GM21515 (cell line): ENCODE measurements around the gene ATP2B1.
"Not testable (repeated sequence)": the region's sequence is repeated elsewhere in the genome, so short reads cannot be mapped to it uniquely, and the experiment has no call there.

Experiments
- ATAC-seq: cut with Tn5 transposase; IDR thresholded peaks from one replicate; pipeline ENCODE4 v1.9.1; 2021; ENCODE audit not compliant: unreplicated experiment

The ATP2B1 gene

DNA sequence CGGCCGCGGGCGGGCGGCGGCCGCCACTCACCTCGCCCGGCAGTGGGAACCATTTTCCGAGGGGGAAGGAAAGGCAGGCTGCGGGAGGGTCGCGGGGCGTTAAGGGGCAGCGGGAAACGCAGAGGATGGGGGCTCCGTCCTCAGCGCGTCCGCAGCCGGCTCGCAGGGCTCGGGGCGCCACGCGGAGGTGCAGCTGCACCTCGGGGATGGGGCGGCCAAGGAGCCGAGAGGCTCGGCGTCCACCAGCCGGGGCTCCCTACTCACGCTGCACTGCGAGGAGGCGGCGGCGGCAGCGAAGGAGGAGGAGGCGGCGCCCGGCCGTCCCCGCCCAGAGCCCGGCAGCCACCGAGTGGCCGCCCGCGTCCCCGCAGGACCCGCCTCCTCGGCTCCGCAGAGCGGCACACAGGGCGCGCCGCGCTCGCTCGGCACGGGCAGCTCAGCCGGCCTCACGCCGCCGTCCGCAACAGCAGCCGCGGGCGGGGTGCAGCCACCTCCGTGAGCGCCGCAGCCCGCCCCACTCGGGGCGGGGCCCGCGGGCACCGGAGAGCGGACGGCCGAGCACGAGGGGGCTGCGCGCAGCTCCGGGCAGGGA is at the start of gene ATP2B1:
ATP2B1 (minus strand) TSS at position 274 of the 592 bp plus-strand sequence. CDS start 52,952 bp downstream, outside the sequence.
- peak; percentile 57 for ATAC-seq

DNA sequence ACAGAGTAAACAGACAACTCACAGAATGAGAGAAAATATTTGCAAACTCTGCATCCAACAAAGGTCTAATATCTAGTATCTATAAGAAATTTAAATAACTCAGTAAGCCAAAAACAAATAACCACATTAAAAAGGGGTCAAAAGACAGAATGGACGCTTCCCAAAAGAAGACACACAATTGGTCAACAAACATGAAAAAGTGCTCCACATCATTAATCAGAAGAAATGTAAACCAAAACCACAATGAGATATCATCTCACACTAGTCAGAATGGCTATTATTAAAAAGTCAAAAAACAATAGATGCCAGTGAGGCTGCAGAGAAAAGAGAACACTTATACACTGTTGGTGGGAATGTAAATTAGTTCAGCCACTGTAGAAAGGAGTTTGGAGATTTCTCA is 49.3 kb upstream of the ATP2B1 start:
- ATAC-seq, result not testable (repeated sequence)

DNA sequence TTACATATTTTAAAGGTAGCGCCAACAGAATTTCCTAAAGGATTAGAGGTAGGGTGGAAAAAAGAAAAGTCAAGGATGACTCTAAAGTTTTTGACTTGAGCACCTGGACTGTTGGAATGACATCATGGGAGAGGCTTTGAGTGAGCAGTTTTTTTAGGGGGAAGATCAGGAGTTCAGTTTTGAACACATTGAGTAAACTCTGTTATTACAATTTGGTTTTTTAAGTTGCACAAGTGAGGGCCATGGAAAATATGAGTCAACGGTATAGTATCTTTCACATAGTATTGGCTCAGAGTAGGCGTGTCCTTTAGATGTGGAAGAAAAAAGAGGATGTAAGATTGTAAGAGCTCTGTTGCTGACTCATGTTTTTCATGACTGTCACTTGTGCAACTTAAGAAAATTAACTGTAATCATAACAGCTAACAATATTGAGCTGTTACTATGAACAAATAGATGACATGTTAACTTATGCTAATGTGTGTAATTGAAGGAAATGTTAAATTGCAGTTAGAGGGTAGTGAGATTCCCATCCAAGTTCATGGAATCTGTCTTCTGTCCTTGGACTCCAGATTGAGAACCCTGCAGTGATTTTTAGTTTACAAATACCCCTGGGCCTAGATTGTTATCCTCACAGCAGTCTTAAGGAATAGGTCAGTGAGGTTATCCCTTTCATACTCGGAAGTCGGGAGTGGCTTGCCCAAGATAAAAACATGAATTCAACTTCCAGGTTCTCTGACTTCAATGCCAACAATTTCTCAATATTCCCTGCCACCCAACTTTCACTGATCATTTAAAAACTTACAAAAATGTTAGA is 48.2 kb upstream of the ATP2B1 start:
- peak; percentile 94 for ATAC-seq

DNA sequence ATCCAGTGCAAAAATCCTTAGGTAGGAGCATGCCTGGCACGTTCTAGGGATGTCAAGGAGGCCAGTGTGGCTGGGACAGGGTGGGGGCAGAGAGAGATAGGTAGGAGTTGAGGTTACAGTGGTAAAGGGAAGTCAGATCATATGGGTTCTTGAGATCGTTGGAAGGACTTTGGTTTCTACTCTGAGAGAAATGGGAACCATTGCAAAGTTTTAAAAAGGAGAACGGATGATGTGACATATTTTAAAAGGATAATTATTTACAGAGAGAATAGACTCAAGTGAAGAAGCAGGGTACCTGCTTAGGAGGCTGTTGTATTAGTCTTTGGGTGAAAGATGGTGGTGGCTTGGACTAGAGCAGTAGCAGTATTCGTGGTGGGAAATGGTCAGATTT is 47.6 kb upstream of the ATP2B1 start:
- ATAC-seq, result peak; percentile 20

DNA sequence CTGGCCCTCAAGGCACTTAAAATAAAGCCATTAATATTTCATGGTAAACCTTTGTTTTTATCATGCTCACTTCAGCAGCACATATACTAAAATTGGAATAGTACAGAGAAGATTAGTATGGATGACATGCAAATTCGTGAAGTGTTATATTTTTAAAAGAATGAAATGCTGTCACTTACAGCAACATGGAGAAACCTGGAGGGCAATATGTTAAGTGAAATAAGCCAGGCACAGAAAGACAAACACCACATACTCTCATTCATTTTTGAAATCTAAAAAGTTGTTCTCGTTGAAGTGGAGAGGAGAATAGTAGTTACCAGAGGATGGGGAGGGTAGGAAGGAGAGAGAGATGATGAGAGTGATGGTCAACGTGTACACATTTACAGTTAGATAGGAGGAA is 45.4 kb upstream of the ATP2B1 start:
- no peak for ATAC-seq

DNA sequence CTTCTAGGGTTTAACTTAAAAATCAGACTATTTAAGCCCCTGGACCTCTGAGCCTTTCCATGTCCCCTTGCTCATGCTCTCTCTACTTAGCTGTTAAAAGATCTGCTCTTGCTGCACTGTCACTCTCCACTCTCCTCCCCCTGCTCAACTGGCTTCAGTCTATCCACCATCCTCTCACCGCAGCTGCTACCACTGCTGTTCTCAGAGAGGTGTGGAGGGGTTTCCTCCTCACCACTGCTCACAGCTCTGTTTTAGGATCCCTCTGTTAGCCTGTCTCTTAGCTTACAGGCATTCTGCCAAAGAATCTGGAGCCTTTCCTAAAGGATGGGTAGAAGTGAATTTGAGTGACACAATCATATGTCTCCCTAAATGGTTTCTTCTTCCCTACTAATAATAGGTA is 43.7 kb upstream of the ATP2B1 start:
- ATAC-seq, result no peak

DNA sequence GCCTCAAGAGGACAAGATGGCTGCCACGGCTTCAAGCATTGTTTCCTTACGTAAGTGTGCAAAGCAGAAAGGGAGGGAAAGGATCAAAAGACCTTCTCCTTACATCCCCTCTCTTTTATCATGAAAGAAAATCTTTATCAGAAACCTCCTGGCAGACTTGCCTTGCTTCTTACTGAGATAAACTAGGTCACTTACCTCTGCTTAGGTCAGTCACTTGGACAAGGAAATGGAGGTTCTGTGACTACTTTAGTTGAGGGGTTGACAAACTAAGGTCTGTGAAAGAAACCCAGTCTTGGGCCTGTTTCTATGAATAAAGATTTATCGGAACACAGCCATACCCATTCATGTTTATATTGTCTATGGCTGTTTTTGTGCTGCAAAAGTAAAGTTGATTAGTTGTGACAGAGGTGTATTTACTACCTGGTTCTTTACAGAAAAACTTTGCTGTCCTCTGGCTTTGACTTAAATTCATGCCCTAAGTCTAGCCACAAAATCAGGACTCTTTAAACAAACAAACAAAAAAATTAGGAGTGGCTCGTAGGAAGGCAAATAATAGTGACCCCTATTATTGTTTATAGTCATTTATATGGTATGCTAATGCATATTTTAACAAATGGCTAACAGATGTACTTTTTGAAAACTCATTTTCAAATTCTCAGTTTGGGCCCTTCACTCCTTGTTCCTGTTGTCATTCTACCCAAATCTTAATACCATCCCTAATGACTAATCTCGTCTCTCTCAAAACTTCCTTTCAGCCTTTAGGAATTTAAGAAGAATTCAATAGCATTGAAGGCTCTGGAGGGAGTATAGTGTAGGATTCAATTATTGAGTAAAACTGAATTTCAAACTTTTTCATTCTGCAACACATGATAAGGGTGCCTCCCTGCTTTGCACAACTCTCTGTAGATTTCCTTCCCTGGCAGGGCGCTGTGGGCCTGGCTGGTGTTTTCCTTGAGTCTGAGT is 42.0 kb upstream of the ATP2B1 start:
- ATAC-seq, result no peak

DNA sequence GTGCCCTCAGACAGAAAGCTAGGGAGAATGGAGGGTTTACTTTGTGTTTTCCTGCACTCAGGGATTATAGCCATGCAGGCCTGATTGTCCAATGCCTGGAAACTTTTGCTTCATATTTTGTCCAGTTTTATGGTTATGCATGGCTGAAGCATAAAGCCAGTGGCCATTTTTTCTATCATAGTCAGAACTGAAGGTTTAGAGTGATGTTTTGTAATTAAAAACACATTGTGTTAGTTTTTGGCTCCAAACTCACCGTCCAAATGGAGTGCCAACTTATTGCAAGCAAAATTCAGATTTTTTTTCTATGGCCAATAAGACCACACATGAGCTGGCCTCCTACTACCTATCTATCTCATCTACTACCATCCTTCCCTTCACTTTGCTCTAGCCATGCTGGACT is 40.2 kb upstream of the ATP2B1 start:
- ATAC-seq, result no peak

DNA sequence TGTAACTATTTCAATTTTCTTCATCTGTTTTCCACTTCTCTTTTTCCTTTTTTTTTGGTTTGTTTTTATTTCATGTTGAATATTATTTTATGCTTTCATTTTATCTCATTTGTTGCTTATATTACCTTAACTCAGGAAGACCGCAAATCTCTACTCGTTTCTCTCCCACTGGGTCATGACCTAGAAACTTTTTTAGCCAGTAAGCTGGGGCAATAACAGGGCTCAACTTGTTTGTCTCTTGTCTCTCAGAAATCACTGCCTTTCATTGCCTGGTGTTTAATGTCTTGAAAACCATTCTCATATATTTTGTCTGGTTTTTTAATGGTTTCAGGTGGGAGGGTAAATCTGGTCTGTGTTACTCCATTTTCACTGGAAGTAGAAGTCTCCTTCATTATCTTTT is 36.6 kb upstream of the ATP2B1 start:
- no peak for ATAC-seq

DNA sequence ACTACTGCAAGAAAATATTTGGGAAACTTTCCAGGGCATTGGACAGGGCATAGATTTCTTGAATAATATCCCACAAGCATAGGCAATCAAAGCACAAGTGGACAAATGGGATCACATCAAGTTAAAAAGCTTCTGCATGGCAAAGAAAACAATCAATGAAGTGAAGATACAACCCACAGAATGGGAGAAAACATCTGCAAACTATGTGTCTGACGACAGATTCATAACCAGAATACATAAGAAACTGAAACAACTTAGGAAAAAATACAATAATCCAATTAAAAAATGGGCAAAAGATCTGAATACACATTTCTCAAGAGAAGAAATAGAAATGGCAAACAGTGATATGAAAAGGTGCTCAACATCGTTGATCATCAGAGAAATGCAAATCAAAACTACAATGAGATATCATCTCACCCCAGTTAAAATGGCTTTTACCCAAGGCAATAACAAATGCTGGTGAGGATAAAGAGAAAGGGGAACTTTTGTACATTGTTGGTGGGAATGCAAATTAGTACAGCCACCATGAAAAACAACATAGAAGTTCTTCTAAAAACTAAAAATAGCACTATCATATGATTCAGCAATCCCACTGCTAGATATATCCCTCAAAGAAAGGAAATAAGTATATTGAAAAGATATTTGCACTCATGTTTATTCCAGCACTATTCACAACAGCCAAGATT is 33.8 kb upstream of the ATP2B1 start:
- ATAC-seq, result no peak

DNA sequence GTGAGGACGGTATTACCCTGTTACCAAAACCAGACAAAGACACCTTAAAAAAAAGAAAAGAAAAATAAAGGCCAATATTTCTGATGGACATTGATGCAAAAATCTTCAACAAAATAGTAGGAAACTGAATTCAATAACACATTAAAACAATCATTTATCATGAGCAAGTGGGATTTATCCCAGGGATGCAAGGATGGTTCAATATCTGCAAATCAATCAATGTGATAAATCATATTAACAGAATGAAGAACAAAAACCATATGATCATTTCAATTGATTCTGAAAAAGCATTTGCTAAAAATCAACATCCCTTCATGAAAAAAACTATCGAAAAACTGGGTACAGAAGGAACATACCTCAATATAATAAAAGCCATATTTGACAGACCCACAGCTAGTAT is 32.3 kb upstream of the ATP2B1 start:
- no peak for ATAC-seq

DNA sequence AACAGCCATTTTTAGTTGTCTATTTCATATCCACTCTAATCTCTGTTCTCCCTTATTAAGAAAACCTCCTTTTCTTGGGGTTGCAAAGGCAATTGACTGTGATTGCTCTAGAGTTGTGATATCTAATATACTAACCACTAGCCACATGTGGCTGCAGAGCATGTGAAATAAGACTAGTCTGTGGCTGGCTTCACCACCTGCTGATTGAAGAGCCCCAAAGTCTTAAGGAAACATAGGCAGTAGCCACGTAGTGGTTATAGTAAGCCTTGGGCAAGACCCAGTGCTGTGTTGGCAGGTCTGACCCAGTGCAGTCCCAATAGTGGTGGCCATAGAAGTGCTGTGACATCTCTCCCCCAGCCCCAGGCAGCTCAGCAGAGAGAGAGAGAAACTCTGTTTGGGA is 28.4 kb upstream of the ATP2B1 start:
- no peak for ATAC-seq

DNA sequence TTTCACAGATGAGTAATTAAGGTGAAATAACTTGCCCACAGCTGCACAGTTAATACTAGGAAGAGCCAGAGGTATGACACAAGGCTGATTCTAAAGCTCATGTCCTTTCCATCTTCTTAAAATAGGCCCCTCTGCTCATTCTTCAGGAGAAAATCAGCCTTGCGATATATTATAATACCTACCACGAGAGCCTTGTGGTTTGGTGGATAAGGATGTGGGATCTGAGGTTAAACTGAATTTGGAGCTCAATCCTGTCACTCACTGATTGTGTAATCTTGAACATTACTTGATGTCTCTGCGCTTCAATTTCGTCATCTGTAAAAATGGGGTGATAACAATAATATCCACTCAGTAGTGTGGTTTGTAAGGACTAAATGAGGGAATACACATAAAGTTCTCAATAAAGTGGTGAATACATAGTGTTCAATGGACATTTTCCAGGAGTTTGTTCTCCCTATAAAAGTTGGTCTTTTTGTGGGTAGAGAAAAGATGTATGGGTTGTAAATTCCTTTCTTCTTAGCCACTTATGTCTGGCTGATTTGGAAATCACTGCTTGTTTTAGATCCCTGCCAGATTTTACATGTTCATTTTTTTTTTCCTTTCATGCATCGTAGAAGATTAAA is 25.1 kb upstream of the ATP2B1 start:
- no peak for ATAC-seq

DNA sequence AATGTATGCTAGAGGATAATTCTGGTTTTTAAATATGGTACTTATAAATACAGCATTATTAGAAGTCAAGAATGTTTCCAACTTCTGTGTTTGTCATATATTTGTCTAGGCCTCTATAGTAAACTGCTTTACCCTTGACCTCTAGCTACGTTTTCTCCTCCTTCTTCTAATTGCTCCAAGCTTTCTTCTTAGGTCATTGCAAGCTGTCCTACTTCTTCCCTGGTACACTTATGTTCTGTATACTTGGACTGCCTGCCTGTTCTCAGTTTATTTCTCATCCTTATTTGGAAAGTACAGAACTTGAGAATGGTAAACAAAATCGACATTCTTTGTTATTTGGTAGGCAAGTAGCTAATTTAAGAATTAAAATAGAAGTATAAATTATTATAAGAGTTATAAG is 23.9 kb upstream of the ATP2B1 start:
- ATAC-seq, result no peak

DNA sequence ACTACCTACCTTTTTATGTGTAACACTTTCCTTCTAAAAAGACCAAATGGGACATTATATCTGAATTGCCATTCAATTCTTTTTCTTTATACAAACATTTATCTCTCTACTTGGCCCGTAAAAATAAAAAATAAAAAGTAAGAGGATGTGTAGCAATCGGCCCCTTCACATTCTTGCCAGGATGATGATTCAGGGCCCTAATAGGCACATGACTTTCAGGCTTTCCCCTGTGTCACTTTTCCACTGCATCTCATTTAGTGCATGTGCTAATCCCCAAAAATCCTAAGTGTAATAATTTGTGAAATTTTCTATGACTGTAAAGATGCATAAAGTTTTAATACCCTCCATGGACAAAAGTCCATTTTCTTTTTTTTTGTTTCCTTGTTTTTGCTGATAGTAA is 23.0 kb upstream of the ATP2B1 start:
- no peak for ATAC-seq

DNA sequence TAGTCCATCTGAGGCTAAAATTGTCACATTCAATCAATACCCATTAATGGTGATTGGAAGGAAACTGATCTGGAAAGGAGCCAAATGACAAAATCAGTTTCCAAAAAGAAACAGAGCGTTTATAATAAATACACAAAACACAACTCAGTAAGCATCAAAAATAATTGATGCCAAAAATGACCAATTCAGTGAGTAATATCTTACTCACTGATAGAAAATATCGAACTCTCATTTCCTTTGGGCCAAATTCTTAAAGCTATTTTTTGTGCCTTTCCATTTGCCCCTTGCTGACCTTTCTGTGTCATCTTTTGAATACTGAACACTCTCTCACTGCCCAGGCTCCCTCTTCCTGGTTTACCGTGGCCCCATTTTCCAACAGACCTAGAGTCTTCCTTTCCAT is 22.5 kb upstream of the ATP2B1 start:
- no peak for ATAC-seq

DNA sequence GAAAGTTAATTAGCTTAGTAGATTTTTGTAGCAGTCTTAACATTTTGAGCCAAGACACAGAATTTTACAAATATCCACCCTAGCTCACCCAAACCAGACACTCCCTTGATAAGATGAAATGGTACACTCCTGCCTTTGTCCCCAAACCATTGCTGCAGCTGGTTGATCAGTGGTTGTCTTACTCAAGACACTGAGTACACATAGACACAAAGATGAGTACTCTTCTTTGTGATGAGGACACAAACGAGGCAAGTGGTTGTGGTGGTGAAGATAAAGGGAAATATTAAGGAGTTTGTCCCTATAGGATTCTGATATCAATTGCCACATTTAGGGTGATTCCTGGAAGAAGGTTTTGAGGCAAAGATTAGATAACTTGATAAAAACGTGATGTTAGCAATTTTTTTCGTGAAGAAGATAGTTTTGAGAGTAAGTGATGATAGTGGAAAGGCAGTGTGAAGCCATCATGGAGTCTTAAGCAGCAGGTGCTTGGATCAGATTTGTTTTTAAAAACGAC is 21.4 kb upstream of the ATP2B1 start:
- ATAC-seq, result no peak

DNA sequence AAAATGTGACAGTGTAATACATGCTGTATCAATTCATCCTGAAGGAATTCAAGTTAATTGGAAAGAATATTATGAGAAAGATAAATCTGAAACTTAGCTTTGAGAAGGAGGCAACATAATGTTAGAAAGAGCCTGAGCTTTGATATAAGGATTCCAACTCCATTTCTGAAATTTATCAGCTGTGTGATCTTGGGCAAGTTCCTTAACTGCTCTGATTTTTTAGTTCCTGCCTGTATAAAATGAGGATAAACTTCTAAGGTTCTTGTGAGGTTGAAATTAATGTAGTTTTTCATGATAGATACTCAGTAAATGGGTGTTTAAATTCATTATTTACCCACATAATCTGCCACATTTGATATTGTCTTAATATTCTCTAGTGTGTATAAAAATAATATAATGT is 14.6 kb upstream of the ATP2B1 start:
- ATAC-seq, result no peak

DNA sequence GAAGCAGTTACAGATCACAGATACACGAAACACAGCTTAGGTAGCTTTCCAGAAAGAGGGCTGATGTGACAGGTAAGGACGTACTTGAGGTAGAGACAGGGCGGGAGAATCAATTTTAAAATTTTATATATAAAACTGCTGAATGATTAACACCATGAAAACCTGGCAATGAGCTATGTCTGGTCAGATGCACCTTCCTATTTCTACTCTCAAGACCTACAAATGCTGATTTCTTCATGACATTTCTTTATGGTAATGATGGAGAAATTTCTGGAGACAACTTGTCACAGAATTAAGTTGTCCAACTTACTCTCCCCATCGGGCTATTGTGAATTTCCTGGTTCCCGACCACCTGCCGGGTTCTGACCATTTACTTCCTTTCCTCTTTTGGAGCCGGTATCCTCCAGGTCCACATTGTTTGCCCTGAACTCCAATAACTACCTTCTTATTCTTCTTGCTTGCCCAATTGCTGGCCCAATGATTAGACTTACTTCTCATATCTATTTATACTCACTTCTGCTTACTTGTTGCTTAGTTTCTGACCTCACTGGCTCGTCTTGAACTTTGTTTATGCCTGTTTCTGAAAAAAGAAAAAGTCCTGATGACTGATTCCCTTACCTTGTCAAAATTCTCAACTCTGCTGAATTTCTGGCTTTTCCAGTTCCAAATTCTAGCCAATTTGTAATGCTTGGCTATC is 12.8 kb upstream of the ATP2B1 start:
- peak; percentile 92 for ATAC-seq
